HepG2 (cell line): ENCODE results near the gene TMEM170B. TPM values are rescaled to one million over a fixed set of nuclear protein-coding genes. Genes with fewer than 3 reads are reported as not detected.

Source experiments
- BORCS8-MEF2B ChIP-seq: sonication (generic); formaldehyde crosslinking; IDR thresholded peaks from 2 replicates; pipeline ENCODE4 v1.8.0; 2022; ENCODE audit warnings: mild to moderate bottlenecking, missing genetic modification reagents
- BRD4 ChIP-seq: sonication (generic); formaldehyde crosslinking; IDR thresholded peaks from 2 replicates; pipeline ENCODE4 v1.4.0; 2020; ENCODE audit warnings: missing genetic modification reagents
- FOXP1 ChIP-seq, 2 experiments: fragments of 450-650 bp in 1 of 2; IDR thresholded peaks; 2 replicates each; pipeline ENCODE4 v1.6.1; 2017 to 2018; ENCODE audit warnings: antibody characterized with exemption in 1 of 2
- KDM5B ChIP-seq: sonication (generic); formaldehyde crosslinking; IDR thresholded peaks from 2 replicates; pipeline ENCODE4 v1.4.0; 2020; ENCODE audit warnings: missing genetic modification reagents, mild to moderate bottlenecking, borderline replicate concordance
- MEIS2 ChIP-seq: sonication (generic); formaldehyde crosslinking; IDR thresholded peaks from 2 replicates; pipeline ENCODE4 v1.9.0; 2021; ENCODE audit warnings: mild to moderate bottlenecking, missing genetic modification reagents
- NRL ChIP-seq: sonication (generic); formaldehyde crosslinking; IDR thresholded peaks from 2 replicates; pipeline ENCODE4 v1.5.0; 2020; ENCODE audit warnings: missing genetic modification reagents, mild to moderate bottlenecking, moderate library complexity, borderline replicate concordance
- RFXANK ChIP-seq: IDR thresholded peaks from 2 replicates; pipeline ENCODE4 v1.6.1; 2016
- SIN3B ChIP-seq: fragments of 150-350 bp; IDR thresholded peaks from 2 replicates; pipeline ENCODE4 v1.6.1; 2014; ENCODE audit warnings: low read length
- ZNF121 ChIP-seq: sonication (generic); formaldehyde crosslinking; IDR thresholded peaks from 2 replicates; pipeline ENCODE4 v1.5.0; 2020; ENCODE audit warnings: mild to moderate bottlenecking, missing genetic modification reagents
- ZNF329 ChIP-seq: sonication (generic); formaldehyde crosslinking; IDR thresholded peaks from 2 replicates; pipeline ENCODE4 v1.9.0; 2021; ENCODE audit warnings: low read depth, mild to moderate bottlenecking, missing genetic modification reagents
- ZNF614 ChIP-seq: IDR thresholded peaks from 2 replicates; pipeline ENCODE4 v1.6.1; 2018; ENCODE audit warnings: missing biosample characterization, missing genetic modification reagents, inconsistent platforms, borderline replicate concordance
- polyA plus RNA-seq, 8 experiments: library from polyadenylated mRNA; depleted of rRNA in 3 of 8; stranded (reverse) in 7 of 8; unstranded in 1 of 8; fragments of >200 nt; fragmentation: Illumina TruSeq in 4 of 8; extraction: Trizol in 4 of 8; gene quantifications; 2 replicates each; pipeline versions ENCODE4 v1.2.1 to v1.2.3, GENCODE V29; 2011 to 2016; ENCODE audit warnings: low read depth in 4 of 8, missing spikeins in 1 of 8, mixed read lengths in 1 of 8; ENCODE audit not compliant: insufficient read depth in 1 of 8
- total RNA-seq, 5 experiments: library from RNA; depleted of rRNA; stranded (reverse); fragments of >200 nt; fragmentation: Illumina TruSeq; extraction: Trizol; gene quantifications; 2 replicates each; pipeline ENCODE4 v1.2.3, GENCODE V29; 2016; ENCODE audit warnings: low read depth in 1 of 5
- TF ChIP-seq, protein P1 (sequence below), 2 experiments: sonication (generic) in 1 of 2; formaldehyde crosslinking in 1 of 2; IDR thresholded peaks; 2 replicates each; pipeline versions ENCODE4 v1.4.0 to v1.6.1; 2018 to 2020; ENCODE audit warnings: missing genetic modification reagents in 2 of 2, borderline replicate concordance in 1 of 2, low read depth in 1 of 2, mild to moderate bottlenecking in 1 of 2, missing biosample characterization in 1 of 2
- TF ChIP-seq, protein P2 (sequence below), 2 experiments: sonication (generic) in 1 of 2; formaldehyde crosslinking in 1 of 2; IDR thresholded peaks; 2 replicates each; pipeline versions ENCODE4 v1.4.0 to v1.6.1; 2016 to 2020; ENCODE audit warnings: borderline replicate concordance in 1 of 2, low read depth in 1 of 2, mild to moderate bottlenecking in 1 of 2, missing genetic modification reagents in 1 of 2
- TF ChIP-seq, protein P3 (sequence below): sonication (generic); formaldehyde crosslinking; IDR thresholded peaks from 2 replicates; pipeline ENCODE4 v1.4.0; 2020; ENCODE audit warnings: mild to moderate bottlenecking, missing genetic modification reagents
- TF ChIP-seq, protein P4 (sequence below): sonication (generic); formaldehyde crosslinking; IDR thresholded peaks from 2 replicates; pipeline ENCODE4 v1.4.0; 2020; ENCODE audit warnings: missing genetic modification reagents, borderline replicate concordance

Gene TMEM170B
- total and polyA plus RNA-seq, 2 of the 13 experiments (the other 11 are each of a cell fraction or from before 2014, with no cell fraction given), result 3.3 to 9.4 TPM

DNA sequence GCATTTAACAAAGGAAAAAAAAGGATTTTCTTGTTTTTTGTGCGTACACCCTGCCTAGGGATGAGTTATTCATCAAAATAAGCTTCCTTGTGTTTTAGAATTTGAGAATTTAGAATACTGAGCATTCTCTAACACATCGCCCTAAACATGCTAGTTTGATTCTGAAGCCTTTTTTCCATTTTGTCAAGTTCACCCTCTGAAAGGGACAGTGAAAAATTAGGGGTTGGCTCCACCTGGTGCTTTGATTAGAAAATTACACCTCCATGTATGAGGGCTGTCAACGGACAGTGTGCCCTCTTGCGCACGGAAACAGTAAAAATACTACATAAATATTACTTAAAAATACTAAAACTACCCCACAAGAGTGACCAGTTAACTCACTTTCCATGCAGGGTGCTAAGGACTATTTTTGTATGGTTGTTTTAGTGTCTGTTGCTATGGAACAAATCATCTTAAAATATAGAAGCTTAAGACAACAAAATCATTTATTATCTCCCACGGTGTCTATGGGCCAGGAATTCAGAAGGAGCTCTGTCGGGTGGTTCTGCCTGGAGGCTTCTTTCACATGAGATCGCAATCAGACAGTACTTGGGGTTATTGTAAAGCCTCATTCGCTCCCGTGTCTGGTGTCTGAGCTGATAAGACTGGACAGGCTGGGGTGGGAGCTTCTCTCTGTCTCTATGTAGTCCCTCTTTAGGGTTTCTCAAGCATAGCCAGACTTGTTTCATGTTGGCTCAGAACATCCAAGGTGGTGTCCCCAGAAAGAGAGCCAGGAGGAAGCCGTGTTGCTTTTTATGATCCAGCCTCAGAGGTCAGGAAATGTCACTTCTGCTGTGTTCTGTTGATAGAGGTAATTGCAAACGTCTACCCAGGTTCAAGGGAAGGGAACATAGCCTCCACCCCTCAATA is 41.1 kb upstream of the TMEM170B start (continued):
- TF ChIP-seq, protein P1, sequence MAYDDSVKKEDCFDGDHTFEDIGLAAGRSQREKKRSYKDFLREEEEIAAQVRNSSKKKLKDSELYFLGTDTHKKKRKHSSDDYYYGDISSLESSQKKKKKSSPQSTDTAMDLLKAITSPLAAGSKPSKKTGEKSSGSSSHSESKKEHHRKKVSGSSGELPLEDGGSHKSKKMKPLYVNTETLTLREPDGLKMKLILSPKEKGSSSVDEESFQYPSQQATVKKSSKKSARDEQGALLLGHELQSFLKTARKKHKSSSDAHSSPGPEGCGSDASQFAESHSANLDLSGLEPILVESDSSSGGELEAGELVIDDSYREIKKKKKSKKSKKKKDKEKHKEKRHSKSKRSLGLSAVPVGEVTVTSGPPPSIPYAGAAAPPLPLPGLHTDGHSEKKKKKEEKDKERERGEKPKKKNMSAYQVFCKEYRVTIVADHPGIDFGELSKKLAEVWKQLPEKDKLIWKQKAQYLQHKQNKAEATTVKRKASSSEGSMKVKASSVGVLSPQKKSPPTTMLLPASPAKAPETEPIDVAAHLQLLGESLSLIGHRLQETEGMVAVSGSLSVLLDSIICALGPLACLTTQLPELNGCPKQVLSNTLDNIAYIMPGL (CRISPR knock-in tag; IDR thresholded peaks at IDR 0.05; ENCODE audit: borderline replicate concordance in 1 of 2, low read depth in 1 of 2), result peak; percentile 53 to 82; a peak in 3 of 4 replicates
- TF ChIP-seq RFXANK (CRISPR knock-in tag) (0 out of 2 replicates have a peak, but pooled peaks have one; percentile 52), SIN3B (no peak), MEIS2 (CRISPR knock-in tag) (no peak), BORCS8-MEF2B (CRISPR knock-in tag) (no peak), BRD4 (CRISPR knock-in tag) (no peak), KDM5B (CRISPR knock-in tag) (no peak), ZNF121 (no peak), NRL (CRISPR knock-in tag) (no peak), FOXP1 (IDR thresholded peaks at IDR 0.05) (no peak), FOXP1 (CRISPR knock-in tag; IDR thresholded peaks at IDR 0.05) (peak; percentile 12; the same call in 1 of the 2 replicates), ZNF614 (CRISPR knock-in tag) (peak; percentile 91), ZNF329 (CRISPR knock-in tag) (no peak)
- TF ChIP-seq, protein P2, sequence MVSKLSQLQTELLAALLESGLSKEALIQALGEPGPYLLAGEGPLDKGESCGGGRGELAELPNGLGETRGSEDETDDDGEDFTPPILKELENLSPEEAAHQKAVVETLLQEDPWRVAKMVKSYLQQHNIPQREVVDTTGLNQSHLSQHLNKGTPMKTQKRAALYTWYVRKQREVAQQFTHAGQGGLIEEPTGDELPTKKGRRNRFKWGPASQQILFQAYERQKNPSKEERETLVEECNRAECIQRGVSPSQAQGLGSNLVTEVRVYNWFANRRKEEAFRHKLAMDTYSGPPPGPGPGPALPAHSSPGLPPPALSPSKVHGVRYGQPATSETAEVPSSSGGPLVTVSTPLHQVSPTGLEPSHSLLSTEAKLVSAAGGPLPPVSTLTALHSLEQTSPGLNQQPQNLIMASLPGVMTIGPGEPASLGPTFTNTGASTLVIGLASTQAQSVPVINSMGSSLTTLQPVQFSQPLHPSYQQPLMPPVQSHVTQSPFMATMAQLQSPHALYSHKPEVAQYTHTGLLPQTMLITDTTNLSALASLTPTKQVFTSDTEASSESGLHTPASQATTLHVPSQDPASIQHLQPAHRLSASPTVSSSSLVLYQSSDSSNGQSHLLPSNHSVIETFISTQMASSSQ (IDR thresholded peaks at IDR 0.05; ENCODE audit: low read depth), result no peak
- TF ChIP-seq, protein P2 (CRISPR knock-in tag; IDR thresholded peaks at IDR 0.05; ENCODE audit: borderline replicate concordance), result no peak
- TF ChIP-seq, protein P3, sequence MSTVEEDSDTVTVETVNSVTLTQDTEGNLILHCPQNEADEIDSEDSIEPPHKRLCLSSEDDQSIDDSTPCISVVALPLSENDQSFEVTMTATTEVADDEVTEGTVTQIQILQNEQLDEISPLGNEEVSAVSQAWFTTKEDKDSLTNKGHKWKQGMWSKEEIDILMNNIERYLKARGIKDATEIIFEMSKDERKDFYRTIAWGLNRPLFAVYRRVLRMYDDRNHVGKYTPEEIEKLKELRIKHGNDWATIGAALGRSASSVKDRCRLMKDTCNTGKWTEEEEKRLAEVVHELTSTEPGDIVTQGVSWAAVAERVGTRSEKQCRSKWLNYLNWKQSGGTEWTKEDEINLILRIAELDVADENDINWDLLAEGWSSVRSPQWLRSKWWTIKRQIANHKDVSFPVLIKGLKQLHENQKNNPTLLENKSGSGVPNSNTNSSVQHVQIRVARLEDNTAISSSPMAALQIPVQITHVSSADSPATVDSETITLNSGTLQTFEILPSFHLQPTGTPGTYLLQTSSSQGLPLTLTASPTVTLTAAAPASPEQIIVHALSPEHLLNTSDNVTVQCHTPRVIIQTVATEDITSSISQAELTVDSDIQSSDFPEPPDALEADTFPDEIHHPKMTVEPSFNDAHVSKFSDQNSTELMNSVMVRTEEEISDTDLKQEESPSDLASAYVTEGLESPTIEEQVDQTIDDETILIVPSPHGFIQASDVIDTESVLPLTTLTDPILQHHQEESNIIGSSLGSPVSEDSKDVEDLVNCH, result no peak
- TF ChIP-seq, protein P4, sequence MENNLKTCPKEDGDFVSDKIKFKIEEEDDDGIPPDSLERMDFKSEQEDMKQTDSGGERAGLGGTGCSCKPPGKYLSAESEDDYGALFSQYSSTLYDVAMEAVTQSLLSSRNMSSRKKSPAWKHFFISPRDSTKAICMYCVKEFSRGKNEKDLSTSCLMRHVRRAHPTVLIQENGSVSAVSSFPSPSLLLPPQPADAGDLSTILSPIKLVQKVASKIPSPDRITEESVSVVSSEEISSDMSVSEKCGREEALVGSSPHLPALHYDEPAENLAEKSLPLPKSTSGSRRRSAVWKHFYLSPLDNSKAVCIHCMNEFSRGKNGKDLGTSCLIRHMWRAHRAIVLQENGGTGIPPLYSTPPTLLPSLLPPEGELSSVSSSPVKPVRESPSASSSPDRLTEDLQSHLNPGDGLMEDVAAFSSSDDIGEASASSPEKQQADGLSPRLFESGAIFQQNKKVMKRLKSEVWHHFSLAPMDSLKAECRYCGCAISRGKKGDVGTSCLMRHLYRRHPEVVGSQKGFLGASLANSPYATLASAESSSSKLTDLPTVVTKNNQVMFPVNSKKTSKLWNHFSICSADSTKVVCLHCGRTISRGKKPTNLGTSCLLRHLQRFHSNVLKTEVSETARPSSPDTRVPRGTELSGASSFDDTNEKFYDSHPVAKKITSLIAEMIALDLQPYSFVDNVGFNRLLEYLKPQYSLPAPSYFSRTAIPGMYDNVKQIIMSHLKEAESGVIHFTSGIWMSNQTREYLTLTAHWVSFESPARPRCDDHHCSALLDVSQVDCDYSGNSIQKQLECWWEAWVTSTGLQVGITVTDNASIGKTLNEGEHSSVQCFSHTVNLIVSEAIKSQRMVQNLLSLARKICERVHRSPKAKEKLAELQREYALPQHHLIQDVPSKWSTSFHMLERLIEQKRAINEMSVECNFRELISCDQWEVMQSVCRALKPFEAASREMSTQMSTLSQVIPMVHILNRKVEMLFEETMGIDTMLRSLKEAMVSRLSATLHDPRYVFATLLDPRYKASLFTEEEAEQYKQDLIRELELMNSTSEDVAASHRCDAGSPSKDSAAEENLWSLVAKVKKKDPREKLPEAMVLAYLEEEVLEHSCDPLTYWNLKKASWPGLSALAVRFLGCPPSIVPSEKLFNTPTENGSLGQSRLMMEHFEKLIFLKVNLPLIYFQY (CRISPR knock-in tag), result peak; percentile 75; the same call in 1 of the 2 replicates
